B cell (primary cell): ENCODE measurements around the gene GABRG3.

ENCODE experiments used
- EZH2 ChIP-seq: IDR thresholded peaks from 2 replicates; pipeline ENCODE4 v1.6.1; 2012; ENCODE audit warnings: borderline replicate concordance, low read depth, mild to moderate bottlenecking, moderate library complexity, low read length; ENCODE audit not compliant: insufficient read depth, poor library complexity, severe bottlenecking
- TF ChIP-seq, protein P1 (sequence below): fragments of 200-600 bp; IDR thresholded peaks from one replicate; pipeline ENCODE4 v1.8.0; 2022; ENCODE audit warnings: antibody characterized with exemption, mild to moderate bottlenecking

DNA sequence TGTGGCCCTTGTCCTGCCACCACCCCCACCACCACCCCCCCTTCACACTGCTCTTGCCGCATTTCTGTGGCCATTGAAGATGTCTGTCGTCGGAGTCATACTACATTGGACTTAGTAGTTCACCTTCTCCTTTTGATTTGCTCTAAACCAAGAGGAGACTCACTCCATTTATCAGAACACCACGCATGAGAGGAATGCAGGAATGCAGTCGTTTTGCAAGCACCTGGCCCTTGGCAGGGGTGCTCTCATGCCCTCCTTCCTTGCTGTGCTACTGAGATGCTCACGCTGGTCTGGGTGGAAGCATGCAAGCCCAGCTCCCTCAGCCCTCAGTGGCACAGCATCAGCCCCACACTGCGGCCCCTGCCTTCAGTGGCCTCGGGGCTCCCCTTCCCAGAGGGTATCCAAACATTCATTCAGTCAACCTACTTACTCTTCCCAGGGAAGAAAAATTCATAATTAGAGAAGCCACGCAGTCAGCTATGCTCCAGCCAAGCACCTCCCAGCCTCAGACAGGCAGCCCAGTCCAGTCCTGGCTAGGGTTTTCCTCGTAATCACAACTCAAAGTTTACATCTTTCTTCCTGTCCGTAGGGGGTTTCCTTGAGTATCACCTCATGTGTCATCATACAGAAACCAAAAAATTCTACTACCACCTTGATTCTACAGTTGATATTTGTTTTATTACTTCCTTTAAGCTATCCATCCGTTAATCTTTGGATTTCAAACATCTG lies 520.0 kb downstream of the GABRG3 start:
- TF ChIP-seq, protein P1, sequence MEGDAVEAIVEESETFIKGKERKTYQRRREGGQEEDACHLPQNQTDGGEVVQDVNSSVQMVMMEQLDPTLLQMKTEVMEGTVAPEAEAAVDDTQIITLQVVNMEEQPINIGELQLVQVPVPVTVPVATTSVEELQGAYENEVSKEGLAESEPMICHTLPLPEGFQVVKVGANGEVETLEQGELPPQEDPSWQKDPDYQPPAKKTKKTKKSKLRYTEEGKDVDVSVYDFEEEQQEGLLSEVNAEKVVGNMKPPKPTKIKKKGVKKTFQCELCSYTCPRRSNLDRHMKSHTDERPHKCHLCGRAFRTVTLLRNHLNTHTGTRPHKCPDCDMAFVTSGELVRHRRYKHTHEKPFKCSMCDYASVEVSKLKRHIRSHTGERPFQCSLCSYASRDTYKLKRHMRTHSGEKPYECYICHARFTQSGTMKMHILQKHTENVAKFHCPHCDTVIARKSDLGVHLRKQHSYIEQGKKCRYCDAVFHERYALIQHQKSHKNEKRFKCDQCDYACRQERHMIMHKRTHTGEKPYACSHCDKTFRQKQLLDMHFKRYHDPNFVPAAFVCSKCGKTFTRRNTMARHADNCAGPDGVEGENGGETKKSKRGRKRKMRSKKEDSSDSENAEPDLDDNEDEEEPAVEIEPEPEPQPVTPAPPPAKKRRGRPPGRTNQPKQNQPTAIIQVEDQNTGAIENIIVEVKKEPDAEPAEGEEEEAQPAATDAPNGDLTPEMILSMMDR = no peak
- TF ChIP-seq EZH2 = no peak
